ENCODE data around the gene CAMKMT.

DNA sequence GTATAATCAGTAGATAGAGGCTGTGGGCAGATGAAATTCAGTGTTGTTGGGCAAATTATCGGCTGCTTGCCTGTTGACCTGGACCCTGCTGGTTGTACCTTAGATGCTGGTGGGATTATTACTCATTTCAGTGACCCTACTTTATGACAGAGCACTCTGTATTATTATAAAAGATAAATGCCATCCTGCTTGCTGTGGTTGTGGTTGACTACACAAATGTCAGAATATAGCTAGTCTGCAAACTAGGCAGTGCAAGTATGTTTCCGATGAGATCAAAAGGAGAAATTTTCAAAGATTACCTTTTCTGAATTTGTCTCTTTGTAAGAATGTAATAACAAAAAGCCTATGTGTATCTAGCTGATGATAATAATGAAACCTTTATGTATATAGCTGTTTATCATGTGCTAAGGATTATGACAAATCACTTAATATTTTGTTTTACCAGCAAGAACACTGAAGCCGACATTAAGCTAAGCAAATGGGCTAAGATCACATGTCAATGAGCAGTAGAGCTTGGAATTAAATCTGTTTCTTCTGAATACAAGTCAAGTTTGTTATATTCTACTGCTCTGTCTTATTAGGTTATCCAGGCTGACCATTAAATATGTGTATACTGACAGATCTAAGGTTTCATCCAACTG, 219.2 kb downstream of the CAMKMT start:
- TF ChIP-seq, protein P1, sequence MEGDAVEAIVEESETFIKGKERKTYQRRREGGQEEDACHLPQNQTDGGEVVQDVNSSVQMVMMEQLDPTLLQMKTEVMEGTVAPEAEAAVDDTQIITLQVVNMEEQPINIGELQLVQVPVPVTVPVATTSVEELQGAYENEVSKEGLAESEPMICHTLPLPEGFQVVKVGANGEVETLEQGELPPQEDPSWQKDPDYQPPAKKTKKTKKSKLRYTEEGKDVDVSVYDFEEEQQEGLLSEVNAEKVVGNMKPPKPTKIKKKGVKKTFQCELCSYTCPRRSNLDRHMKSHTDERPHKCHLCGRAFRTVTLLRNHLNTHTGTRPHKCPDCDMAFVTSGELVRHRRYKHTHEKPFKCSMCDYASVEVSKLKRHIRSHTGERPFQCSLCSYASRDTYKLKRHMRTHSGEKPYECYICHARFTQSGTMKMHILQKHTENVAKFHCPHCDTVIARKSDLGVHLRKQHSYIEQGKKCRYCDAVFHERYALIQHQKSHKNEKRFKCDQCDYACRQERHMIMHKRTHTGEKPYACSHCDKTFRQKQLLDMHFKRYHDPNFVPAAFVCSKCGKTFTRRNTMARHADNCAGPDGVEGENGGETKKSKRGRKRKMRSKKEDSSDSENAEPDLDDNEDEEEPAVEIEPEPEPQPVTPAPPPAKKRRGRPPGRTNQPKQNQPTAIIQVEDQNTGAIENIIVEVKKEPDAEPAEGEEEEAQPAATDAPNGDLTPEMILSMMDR (IDR thresholded peaks at IDR 0.05; ENCODE audit: insufficient read depth, low read length, poor library complexity, severe bottlenecking) = no peak
- TF ChIP-seq EZH2phosphoT487 (conservative IDR thresholded peaks at IDR 0.05; ENCODE audit: low read length) = no peak
